ENCODE data around the gene GHDC. TPM values are rescaled to one million over a fixed set of nuclear protein-coding genes. Genes with fewer than 3 reads are reported as not detected.
"Not testable (repeated sequence)": the region's sequence is repeated elsewhere in the genome, so short reads cannot be mapped to it uniquely, and the experiment has no call there.

GHDC gene
- total RNA-seq, 1 donor from 2014 or later: 17.5 TPM

DNA sequence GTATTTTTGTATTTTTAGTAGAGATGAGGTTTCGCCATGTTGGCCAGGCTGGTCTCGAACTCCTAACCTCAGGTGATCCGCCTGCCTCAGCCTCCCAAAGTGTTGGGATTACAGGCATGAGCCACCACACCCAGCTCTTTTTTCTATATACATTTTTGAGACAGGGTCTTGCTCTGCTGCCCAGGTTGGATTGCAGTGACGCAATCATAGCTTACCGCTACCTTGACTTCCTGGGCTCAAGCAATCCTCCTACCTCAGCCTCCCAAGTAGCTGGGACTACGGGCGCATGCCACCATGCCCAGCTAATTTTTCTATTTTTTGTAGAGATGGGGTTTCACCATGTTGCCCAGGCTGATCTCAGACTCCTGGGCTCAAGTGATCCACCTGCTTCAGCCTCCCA lies 53.6 kb downstream of the GHDC start:
- H3K27ac Mint-ChIP-seq, H3K4me3 Mint-ChIP-seq: not testable (repeated sequence)
- peaks cover 24% of the 10 kb centered on the region for H3K4me1 Mint-ChIP-seq

More for the DNA sequence above, 53.6 kb downstream of the GHDC start:
- H3K36me3 Mint-ChIP-seq (ENCODE audit: low read depth): peaks cover 27% of the 10 kb centered on the region
- DNase-seq; H3K27me3 Mint-ChIP-seq; intact Hi-C loops (cut with micrococcal nuclease); H3K9me3 Mint-ChIP-seq: not testable (repeated sequence)

Other genes with a start within 250 kb of the GHDC start
- gene CNP, start 227.7 kb downstream of the GHDC start, total RNA-seq: 81.6 and 84.1 TPM in 2 replicates
- 121 and 128 TPM in 2 replicates for gene DNAJC7, start 177.1 kb downstream of the GHDC start, total RNA-seq
- gene NKIRAS2, start 174.4 kb downstream of the GHDC start, total RNA-seq: 29.5 and 30.3 TPM in 2 replicates
- gene C17orf113, start 143.9 kb downstream of the GHDC start, total RNA-seq: 0.05 and 0.07 TPM in 2 replicates
- 0.16 TPM in 1 of 2 replicates, not detected in the other for gene ZNF385C, start 96.0 kb downstream of the GHDC start, total RNA-seq
- 22.9 and 25.8 TPM in 2 replicates for gene DHX58, start 81.8 kb downstream of the GHDC start, total RNA-seq
- gene KAT2A, start 73.1 kb downstream of the GHDC start, total RNA-seq: 76.6 and 77.4 TPM in 2 replicates
- gene HSPB9, start 71.7 kb downstream of the GHDC start, total RNA-seq: not detected in 2 replicates
- 55.8 and 64.6 TPM in 2 replicates for gene RAB5C, start 39.5 kb downstream of the GHDC start, total RNA-seq
- 1.6 and 2.3 TPM in 2 replicates for gene KCNH4, start 13.4 kb downstream of the GHDC start, total RNA-seq
- not detected in 2 replicates for gene HCRT, start 9.0 kb downstream of the GHDC start, total RNA-seq
- gene STAT5B, start 81.9 kb upstream of the GHDC start, total RNA-seq: 184 and 189 TPM in 2 replicates
- 346 and 348 TPM in 2 replicates for gene STAT5A, start 94.0 kb upstream of the GHDC start, total RNA-seq
- gene STAT3, start 193.9 kb upstream of the GHDC start, total RNA-seq: 252 and 258 TPM in 2 replicates
- 2.4 and 2.7 TPM in 2 replicates for gene CAVIN1, start 228.8 kb upstream of the GHDC start, total RNA-seq